GM10248 (cell line): Measurements from ENCODE around the gene PHLDB3.
A peak's percentile ranks its signal among the peaks of the same experiment; 100 is the strongest.
"Not testable (repeated sequence)": the region's sequence is repeated elsewhere in the genome, so short reads cannot be mapped to it uniquely, and the experiment has no call there.

Source experiments
- CTCF ChIA-PET: fragments of 300-600 bp; sonication (Branson Sonifier 250); formaldehyde crosslinking; extraction: SDS; loops from one replicate; lab custom pipeline; 2021; ENCODE audit warnings: antibody characterized with exemption; lab: Yijun Ruan, JAX
- POLR2A ChIA-PET: fragments of 350-650 bp; sonication (Branson Sonifier 250); formaldehyde crosslinking; extraction: SDS; loops from one replicate; lab custom pipeline; 2020; ENCODE audit warnings: antibody characterized with exemption; lab: Yijun Ruan, JAX
- DNase-seq: peaks from one replicate; pipeline ENCODE4 v3.0.0; 2012; ENCODE audit errors: extremely low spot score
- TF ChIP-seq, protein P1 (sequence below): IDR thresholded peaks from 2 replicates; pipeline ENCODE4 v1.5.1; 2012; ENCODE audit warnings: mild to moderate bottlenecking, low read depth; ENCODE audit errors: extremely low read depth, missing control alignments, control extremely low read depth

Gene PHLDB3

GRCh38 chr19:43522929-43523328 lies 18.4 kb upstream of the PHLDB3 start:
- POLR2A ChIA-PET: no interaction called here
- TF ChIP-seq, protein P1, sequence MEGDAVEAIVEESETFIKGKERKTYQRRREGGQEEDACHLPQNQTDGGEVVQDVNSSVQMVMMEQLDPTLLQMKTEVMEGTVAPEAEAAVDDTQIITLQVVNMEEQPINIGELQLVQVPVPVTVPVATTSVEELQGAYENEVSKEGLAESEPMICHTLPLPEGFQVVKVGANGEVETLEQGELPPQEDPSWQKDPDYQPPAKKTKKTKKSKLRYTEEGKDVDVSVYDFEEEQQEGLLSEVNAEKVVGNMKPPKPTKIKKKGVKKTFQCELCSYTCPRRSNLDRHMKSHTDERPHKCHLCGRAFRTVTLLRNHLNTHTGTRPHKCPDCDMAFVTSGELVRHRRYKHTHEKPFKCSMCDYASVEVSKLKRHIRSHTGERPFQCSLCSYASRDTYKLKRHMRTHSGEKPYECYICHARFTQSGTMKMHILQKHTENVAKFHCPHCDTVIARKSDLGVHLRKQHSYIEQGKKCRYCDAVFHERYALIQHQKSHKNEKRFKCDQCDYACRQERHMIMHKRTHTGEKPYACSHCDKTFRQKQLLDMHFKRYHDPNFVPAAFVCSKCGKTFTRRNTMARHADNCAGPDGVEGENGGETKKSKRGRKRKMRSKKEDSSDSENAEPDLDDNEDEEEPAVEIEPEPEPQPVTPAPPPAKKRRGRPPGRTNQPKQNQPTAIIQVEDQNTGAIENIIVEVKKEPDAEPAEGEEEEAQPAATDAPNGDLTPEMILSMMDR: no peak
- DNase-seq: no peak
- CTCF ChIA-PET: interaction anchor here (0.9 to 11.9 kb wide), 4 partner anchors 10 to 86 kb away, joined by 3 to 340 read pairs (median 71); partner anchors contain the start of gene ZNF575

GRCh38 chr19:43519436-43520088 lies 15.0 kb upstream of the PHLDB3 start:
- POLR2A ChIA-PET: no interaction called here
- CTCF ChIA-PET: interaction anchor here (0.5 to 11.9 kb wide), 40 partner anchors 8 to 290 kb away, joined by 3 to 340 read pairs (median 5); partner anchors contain the start of genes ETHE1, PHLDB3 and ZNF575
- peak; percentile 72 for DNase-seq
- TF ChIP-seq, protein P1: peak; percentile 80

DNA sequence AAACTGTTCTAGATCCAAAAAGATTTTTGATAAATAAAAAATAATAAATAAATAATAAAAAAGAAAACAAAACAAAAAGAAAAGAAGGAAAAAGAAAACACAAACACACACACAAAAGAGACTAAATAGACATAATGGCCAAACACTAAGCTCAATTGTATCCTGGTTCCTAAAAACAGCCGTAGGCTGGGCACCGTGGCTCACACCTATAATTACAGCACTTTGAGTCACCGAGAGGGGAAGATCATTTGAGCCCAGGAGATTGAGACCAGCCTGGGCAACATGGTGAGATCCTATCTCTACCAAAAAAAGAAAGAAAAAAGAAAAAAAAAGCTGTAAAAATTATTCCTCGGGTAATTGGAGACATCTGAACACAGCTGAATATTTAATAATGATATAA lies 13.5 kb upstream of the PHLDB3 start:
- CTCF ChIA-PET: interaction anchor here (0.8 to 11.9 kb wide), 5 partner anchors 13 to 272 kb away, joined by 3 to 340 read pairs (median 22); partner anchors contain the start of gene PHLDB3
- TF ChIP-seq, protein P1: no peak
- POLR2A ChIA-PET: no interaction called here
- no peak for DNase-seq

DNA sequence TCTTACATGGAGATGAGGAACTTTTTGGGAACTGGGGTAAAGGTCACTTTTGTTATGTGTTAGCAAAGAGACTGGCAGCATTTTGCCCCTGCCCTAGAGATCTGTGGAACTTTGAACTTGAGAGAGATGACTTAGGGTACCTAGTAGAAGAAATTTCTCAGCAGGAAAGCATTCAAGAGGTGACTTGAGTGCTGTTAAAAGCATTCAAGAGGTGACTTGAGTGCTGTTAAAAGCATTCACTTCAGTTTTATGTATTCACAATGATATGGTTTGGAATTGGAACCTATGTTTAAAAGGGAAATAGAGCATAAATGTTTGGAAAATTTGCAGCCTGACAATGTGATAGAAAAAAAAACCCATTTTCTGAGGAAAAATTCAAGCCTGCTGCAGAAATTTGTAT lies 7.9 kb upstream of the PHLDB3 start:
- DNase-seq, CTCF ChIA-PET, POLR2A ChIA-PET: not testable (repeated sequence)

GRCh38 chr19:43511324-43511723 lies 6.8 kb upstream of the PHLDB3 start:
- no peak for DNase-seq
- CTCF ChIA-PET: interaction anchor here (1.0 to 3.1 kb wide), 3 partner anchors 8 to 79 kb away, joined by 4 to 13 read pairs (median 4); no protein-coding TSS in a partner anchor
- POLR2A ChIA-PET: no interaction called here
- TF ChIP-seq, protein P1: no peak

DNA sequence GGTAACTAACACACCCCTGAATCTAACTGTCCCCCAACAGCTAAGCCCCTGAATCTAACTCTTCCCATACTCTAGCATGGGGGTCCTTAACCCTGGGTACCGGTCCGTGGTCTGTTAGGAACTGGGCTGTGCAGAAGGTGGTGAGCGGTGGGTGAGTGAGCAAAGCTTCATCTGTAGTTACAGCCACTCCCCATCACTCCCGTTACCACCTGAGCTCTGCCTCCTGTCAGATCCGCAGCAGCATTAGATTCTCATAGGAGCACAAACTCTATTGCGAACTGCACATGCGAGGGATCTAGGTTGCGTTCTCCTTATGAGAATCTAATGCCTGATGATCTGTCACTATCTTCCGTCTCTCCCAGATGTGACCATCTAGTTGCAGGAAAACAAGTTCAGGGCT lies 6.2 kb upstream of the PHLDB3 start:
- ChIA-PET CTCF (interaction anchor here (1.0 to 3.1 kb wide), 4 partner anchors 9 to 79 kb away, joined by 4 to 21 read pairs (median 8); no protein-coding TSS in a partner anchor), POLR2A (no interaction called here)
- TF ChIP-seq, protein P1: no peak
- no peak for DNase-seq

- POLR2A ChIA-PET: interaction anchor here (0.7 kb wide), 1 partner anchor 307 kb away, joined by 5 read pairs; no protein-coding TSS in a partner anchor
- DNase-seq: no peak
- CTCF ChIA-PET: interaction anchor here (1.0 to 3.1 kb wide), 2 partner anchors 12 to 61 kb away, joined by 3 to 21 read pairs; no protein-coding TSS in a partner anchor
- TF ChIP-seq, protein P1: no peak
Measured at GRCh38 chr19:43507880-43508279, 3.3 kb upstream of the PHLDB3 start.
